ENCODE measurements around the gene HEATR5A. TPM values are rescaled to one million over a fixed set of nuclear protein-coding genes. Genes with fewer than 3 reads are reported as not detected.

HEATR5A gene
- total and polyA plus RNA-seq, 2 of the 13 experiments (the other 11 are each of a cell fraction or from before 2014, with no cell fraction given), result 36.4 to 105 TPM

GRCh38 chr14:31420319-31421111 lies at the start of gene HEATR5A (continued):
- TF ChIP-seq ZNF574 (CRISPR knock-in tag; IDR thresholded peaks at IDR 0.05), result peak; percentile 95
- TF ChIP-seq PHB2 (IDR thresholded peaks at IDR 0.05; ENCODE audit: partially characterized antibody), result no peak
- TF ChIP-seq ZNF367 (CRISPR knock-in tag; IDR thresholded peaks at IDR 0.05; ENCODE audit: borderline replicate concordance), result peak; percentile 97
- no peak for TF ChIP-seq ZHX2 (IDR thresholded peaks at IDR 0.05; ENCODE audit: low read depth)
- peak; percentile 95; the same call in 1 of the 2 replicates for TF ChIP-seq ZHX2 (CRISPR knock-in tag; IDR thresholded peaks at IDR 0.05; ENCODE audit: borderline replicate concordance)
- TF ChIP-seq REXO4 (CRISPR knock-in tag; IDR thresholded peaks at IDR 0.05; ENCODE audit: borderline replicate concordance), result peak; percentile 97
- peak; percentile 84 for TF ChIP-seq SOX5 (CRISPR knock-in tag; IDR thresholded peaks at IDR 0.05; ENCODE audit: borderline replicate concordance)
- peak; percentile 98; the same call in 1 of the 2 replicates for TF ChIP-seq DR1 (CRISPR knock-in tag; IDR thresholded peaks at IDR 0.05)
- peak; percentile 75 for TF ChIP-seq TFE3 (CRISPR knock-in tag; IDR thresholded peaks at IDR 0.05)
- no peak for TF ChIP-seq SOX6 (IDR thresholded peaks at IDR 0.05)
- TF ChIP-seq SOX6 (CRISPR knock-in tag; IDR thresholded peaks at IDR 0.05), result peak; percentile 78; the same call in 1 of the 2 replicates
- peak; percentile 99 for TF ChIP-seq ZNF788 (CRISPR knock-in tag; IDR thresholded peaks at IDR 0.05; ENCODE audit: borderline replicate concordance)
- peak; percentile 100 for TF ChIP-seq TARDBP (CRISPR knock-in tag; IDR thresholded peaks at IDR 0.05)
- peak; percentile 97 for TF ChIP-seq SRSF1 (optimal IDR thresholded peaks at IDR 0.05; ENCODE audit: low read depth, low read length)
- TF ChIP-seq TEF (CRISPR knock-in tag; IDR thresholded peaks at IDR 0.05), result no peak; the same call in 1 of the 2 replicates
- peak; percentile 97 for TF ChIP-seq E2F2 (CRISPR knock-in tag; IDR thresholded peaks at IDR 0.05; ENCODE audit: borderline replicate concordance)
